H1 (cell line): Measurements from ENCODE around the gene SLC10A2. TPM values are rescaled to one million over a fixed set of nuclear protein-coding genes. Genes with fewer than 3 reads are reported as not detected.

Source experiments
- CTCF ChIA-PET: fragments of 300-600 bp; sonication (Branson Sonifier 250); formaldehyde crosslinking; loops from one replicate; lab custom pipeline; 2021; ENCODE audit not compliant: partially characterized antibody; lab: Charles Lee
- POLR2A ChIA-PET: fragments of 300-600 bp; sonication (Branson Sonifier 250); formaldehyde crosslinking; loops from one replicate; lab custom pipeline; 2021; ENCODE audit warnings: inconsistent platforms; ENCODE audit not compliant: partially characterized antibody; lab: Charles Lee
- DNase-seq, 2 experiments: peaks; one replicate each; pipeline versions ENCODE4 v3.0.0 to v3.0.0-alpha.2; 2010 to 2022; ENCODE audit warnings: low spot score in 2 of 2, low read depth in 1 of 2, mixed read lengths in 1 of 2
- FAIRE-seq: peaks from 2 replicates; lab custom pipeline; 2011; peaks lifted over from hg19 to GRCh38; lab: Jason Lieb, UNC
- H2AFZ ChIP-seq: 2 replicates; pipeline ENCODE4 v1.8.1; 2012; ENCODE audit warnings: low read length, inconsistent platforms
- H2AK5ac ChIP-seq: 2 replicates; pipeline ENCODE4 v1.6.1; 2013; ENCODE audit warnings: low read depth, low read length
- H2BK120ac ChIP-seq: replicated peaks from 2 replicates; pipeline ENCODE3; 2013; ENCODE audit warnings: low read depth, low read length, inconsistent platforms
- H2BK12ac ChIP-seq: 2 replicates; pipeline ENCODE4 v1.6.1; 2013; ENCODE audit warnings: low read depth, low read length
- H2BK15ac ChIP-seq: 2 replicates; pipeline ENCODE4 v1.6.1; 2013; ENCODE audit warnings: low read length
- H2BK20ac ChIP-seq: 2 replicates; pipeline ENCODE4 v1.6.1; 2013; ENCODE audit warnings: low read length
- H2BK5ac ChIP-seq: 2 replicates; pipeline ENCODE4 v1.6.1; 2013; ENCODE audit warnings: low read depth, low read length
- H3K14ac ChIP-seq: 2 replicates; pipeline ENCODE4 v1.6.1; 2013; ENCODE audit warnings: inconsistent platforms; ENCODE audit not compliant: insufficient read length
- H3K18ac ChIP-seq: 2 replicates; pipeline ENCODE4 v1.6.1; 2013; ENCODE audit warnings: low read length; ENCODE audit errors: extremely low read depth
- H3K23ac ChIP-seq: 2 replicates; pipeline ENCODE4 v1.6.1; 2013; ENCODE audit warnings: inconsistent platforms; ENCODE audit not compliant: insufficient read length
- H3K23me2 ChIP-seq: 2 replicates; pipeline ENCODE4 v1.6.1; 2013; ENCODE audit warnings: low read depth, low read length
- H3K27ac ChIP-seq: 2 replicates; pipeline ENCODE4 v1.6.1; 2011; ENCODE audit warnings: low read depth, low read length, inconsistent platforms
- H3K27me3 ChIP-seq, 4 experiments: replicated peaks in 1 of 4; 1 replicate in 1 of 4; 2 replicates in 3 of 4; pipeline versions ENCODE4 v1.6.1 to v1.8.1; 2011 to 2013; ENCODE audit warnings: low read length in 3 of 4, mild to moderate bottlenecking in 3 of 4, inconsistent platforms in 2 of 4, mixed read lengths in 2 of 4, moderate library complexity in 1 of 4; ENCODE audit not compliant: control insufficient read depth in 3 of 4, insufficient read depth in 3 of 4; ENCODE audit errors: extremely low read depth in 1 of 4
- H3K36me3 ChIP-seq, 4 experiments: 2 replicates each; pipeline versions ENCODE4 v1.6.1 to v1.8.1; 2011 to 2013; ENCODE audit warnings: mild to moderate bottlenecking in 4 of 4, low read length in 3 of 4, moderate library complexity in 2 of 4, control low read depth in 1 of 4, inconsistent platforms in 1 of 4; ENCODE audit not compliant: insufficient read depth in 4 of 4, control insufficient read depth in 2 of 4
- H3K4ac ChIP-seq: replicated peaks from 2 replicates; pipeline ENCODE3; 2013; ENCODE audit warnings: low read length, low read depth, mixed read lengths, inconsistent platforms; ENCODE audit not compliant: insufficient read length
- H3K4me1 ChIP-seq, 4 experiments: replicated peaks in 1 of 4; 1 replicate in 1 of 4; 2 replicates in 3 of 4; pipeline versions ENCODE4 v1.6.1 to v1.8.1; 2011 to 2013; ENCODE audit warnings: low read length in 3 of 4, inconsistent platforms in 2 of 4, mixed read lengths in 1 of 4; ENCODE audit not compliant: insufficient read depth in 4 of 4, control insufficient read depth in 3 of 4
- H3K4me2 ChIP-seq, 2 experiments: 2 replicates each; pipeline versions ENCODE4 v1.6.1 to v1.8.1; 2011 to 2013; ENCODE audit warnings: low read depth in 2 of 2, low read length in 2 of 2, control low read depth in 1 of 2, inconsistent platforms in 1 of 2, mild to moderate bottlenecking in 1 of 2; ENCODE audit not compliant: insufficient read depth in 1 of 2
- H3K4me3 ChIP-seq, 4 experiments: fragments of 200-600, 300-600 bp in 1 of 4; sonication (generic), shearing (Covaris generic), sonication (Bioruptor Twin) in 1 of 4; 2 replicates each; pipeline versions ENCODE4 v1.5.1 to v1.8.1; 2011 to 2016; ENCODE audit warnings: low read length in 4 of 4, low read depth in 3 of 4, control low read depth in 2 of 4, inconsistent platforms in 2 of 4, mild to moderate bottlenecking in 2 of 4, mixed read lengths in 1 of 4, moderate library complexity in 1 of 4; ENCODE audit not compliant: insufficient read depth in 2 of 4; ENCODE audit errors: extremely low read depth in 1 of 4
- H3K56ac ChIP-seq: replicated peaks from 2 replicates; pipeline ENCODE3; 2013; ENCODE audit warnings: low read depth, mild to moderate bottlenecking, mixed read lengths, low read length, inconsistent platforms; ENCODE audit not compliant: insufficient read length
- H3K79me1 ChIP-seq: 2 replicates; pipeline ENCODE4 v1.6.1; 2013; ENCODE audit warnings: low read depth, low read length, control low read depth
- H3K79me2 ChIP-seq, 2 experiments: 2 replicates each; pipeline versions ENCODE4 v1.6.1 to v1.8.1; 2012 to 2013; ENCODE audit warnings: low read length in 2 of 2, mild to moderate bottlenecking in 2 of 2, inconsistent platforms in 1 of 2; ENCODE audit not compliant: insufficient read depth in 2 of 2, control insufficient read depth in 1 of 2
- H3K9ac ChIP-seq, 4 experiments: replicated peaks in 1 of 4; 1 replicate in 1 of 4; 2 replicates in 3 of 4; pipeline versions ENCODE4 v1.6.1 to v1.8.1; 2011 to 2013; ENCODE audit warnings: low read depth in 3 of 4, low read length in 3 of 4, control low read depth in 2 of 4, mild to moderate bottlenecking in 2 of 4, moderate library complexity in 2 of 4, inconsistent platforms in 1 of 4; ENCODE audit errors: extremely low read depth in 1 of 4
- H3K9me3 ChIP-seq, 2 experiments: 2 replicates each; pipeline versions ENCODE4 v1.6.1 to v1.8.1; 2012 to 2013; ENCODE audit warnings: mild to moderate bottlenecking in 2 of 2, moderate library complexity in 2 of 2, control low read depth in 1 of 2, inconsistent platforms in 1 of 2, low read depth in 1 of 2, low read length in 1 of 2, mixed read lengths in 1 of 2; ENCODE audit not compliant: insufficient read depth in 2 of 2
- H4K20me1 ChIP-seq, 2 experiments: replicated peaks in 1 of 2; 2 replicates each; pipeline versions ENCODE3 to v1.8.1; 2011 to 2013; ENCODE audit warnings: inconsistent platforms in 2 of 2, low read length in 2 of 2, mild to moderate bottlenecking in 1 of 2; ENCODE audit not compliant: insufficient read depth in 2 of 2, control insufficient read depth in 1 of 2
- H4K5ac ChIP-seq: 2 replicates; pipeline ENCODE4 v1.6.1; 2013; ENCODE audit warnings: low read length, low read depth, mixed read lengths, inconsistent platforms; ENCODE audit not compliant: insufficient read length
- H4K8ac ChIP-seq: 2 replicates; pipeline ENCODE4 v1.8.0; 2013; ENCODE audit warnings: mild to moderate bottlenecking, moderate library complexity, low read length, inconsistent platforms; ENCODE audit not compliant: insufficient read depth; ENCODE audit errors: extremely low read depth
- H4K91ac ChIP-seq: replicated peaks from 2 replicates; pipeline ENCODE3; 2013; ENCODE audit warnings: low read length, mixed read lengths, inconsistent platforms; ENCODE audit not compliant: insufficient read length
- ATF2 ChIP-seq: IDR thresholded peaks from 2 replicates; pipeline ENCODE4 v1.6.1; 2012; ENCODE audit warnings: low read length, inconsistent platforms
- ATF3 ChIP-seq: IDR thresholded peaks from 2 replicates; pipeline ENCODE4 v1.6.1; 2011; ENCODE audit warnings: low read depth, mild to moderate bottlenecking, low read length; ENCODE audit not compliant: insufficient read depth
- CTCF ChIP-seq, 3 experiments: IDR thresholded peaks; 1 replicate in 2 of 3; 2 replicates in 1 of 3; pipeline versions ENCODE4 v1.5.1 to v1.6.1; 2011; ENCODE audit warnings: low read length in 3 of 3, mild to moderate bottlenecking in 3 of 3, inconsistent platforms in 2 of 3, low read depth in 1 of 3, moderate library complexity in 1 of 3; ENCODE audit not compliant: insufficient read depth in 1 of 3; ENCODE audit errors: control extremely low read depth in 1 of 3
- EZH2 ChIP-seq: fragments of 200-600 bp; sonication (generic); IDR thresholded peaks from 2 replicates; pipeline ENCODE4 v1.7.1; 2012; ENCODE audit warnings: low read depth, mild to moderate bottlenecking, moderate library complexity, low read length, inconsistent platforms; ENCODE audit not compliant: severe bottlenecking
- GTF2F1 ChIP-seq: IDR thresholded peaks from 2 replicates; pipeline ENCODE4 v1.6.1; 2012; ENCODE audit warnings: low read depth, low read length, improper control_type of control experiment, borderline replicate concordance
- KDM5A ChIP-seq: fragments of 200-600 bp; IDR thresholded peaks from 2 replicates; pipeline ENCODE4 v1.7.1; 2012; ENCODE audit warnings: mild to moderate bottlenecking, low read length, inconsistent platforms, mixed read lengths
- RNF2 ChIP-seq: fragments of 200-900, 300-1000 bp; sonication (generic); IDR thresholded peaks from 2 replicates; pipeline ENCODE4 v1.7.1; 2016; ENCODE audit warnings: borderline replicate concordance, low read depth, mild to moderate bottlenecking, antibody characterized with exemption, low read length; ENCODE audit not compliant: poor library complexity, severe bottlenecking; ENCODE audit errors: missing control alignments
- SAP30 ChIP-seq: fragments of 300-600 bp; sonication (generic); IDR thresholded peaks from 2 replicates; pipeline ENCODE4 v1.7.1; 2012; ENCODE audit warnings: low read length, moderate library complexity, mild to moderate bottlenecking, inconsistent platforms; ENCODE audit not compliant: insufficient read depth, insufficient replicate concordance
- SP1 ChIP-seq: IDR thresholded peaks from 2 replicates; pipeline ENCODE4 v1.6.1; 2011; ENCODE audit warnings: low read depth, low read length
- WGBS, 2 experiments: shearing (Covaris generic) in 1 of 2; methylation state at CpG; one replicate each; pipeline versions ENCODE4 v1.1.6 to v1.1.7; 2013 to 2015; ENCODE audit warnings: low lambda C conversion rate in 2 of 2, mixed read lengths in 2 of 2, inconsistent platforms in 1 of 2, low coverage in 1 of 2, missing lambda C conversion rate in 1 of 2; ENCODE audit not compliant: insufficient replicate concordance in 2 of 2, insufficient coverage in 1 of 2, insufficient read length in 1 of 2; ENCODE audit errors: extremely low coverage in 1 of 2, missing lambda C conversion rate in 1 of 2; 5-methylcytosine and 5-hydroxymethylcytosine counted together
- polyA plus RNA-seq, 7 experiments: library from polyadenylated mRNA; depleted of rRNA in 3 of 7; stranded (reverse) in 5 of 7; unstranded in 2 of 7; fragments of >200 nt in 5 of 7; fragments of 200-250 nt in 2 of 7; gene quantifications; 1 replicate in 5 of 7; 2 replicates in 1 of 7; 4 replicates in 1 of 7; pipeline versions ENCODE4 v1.2.1 to v1.2.3, GENCODE V29; 2011 to 2013; ENCODE audit warnings: missing spikeins in 2 of 7, mixed read lengths in 2 of 7
- total RNA-seq: library from RNA; stranded (reverse); fragmentation: NEBNext Ultra II Directional; extraction: Animal tissue kit (Norgen Biotek cat#: 25700); gene quantifications from 2 replicates; pipeline ENCODE4 v1.2.1, GENCODE V29; 2021

SLC10A2 gene
- total and polyA plus RNA-seq, 2 of the 8 experiments (the other 6 are each of a cell fraction or from before 2014, with no cell fraction given) = not detected

GRCh38 chr13:103007427-103007762 lies 58.8 kb downstream of the SLC10A2 start:
- DNase-seq = no peak
- Histone ChIP-seq H2AK5ac (no peak overlapping the region), H3K9me3 (no peaks in the 10 kb centered on the region), H3K4me1 (no peaks in the 10 kb centered on the region), H4K8ac (no peak overlapping the region), H4K20me1 (no peaks in the 10 kb centered on the region), H2BK120ac (no peak overlapping the region), H3K27me3 (peaks cover 0 to 1% (median 0%) of the 10 kb centered on the region in 4 experiments; a peak in 1 of 7 replicates), H2BK12ac (no peak overlapping the region), H2BK5ac (no peak overlapping the region), H2BK20ac (no peak overlapping the region), H3K36me3 (no peaks in the 10 kb centered on the region), H3K18ac (no peak overlapping the region), H3K4ac (no peak overlapping the region), H3K27ac (no peak overlapping the region), H2BK15ac (no peak overlapping the region), H3K14ac (no peak overlapping the region), H3K23me2 (no peaks in the 10 kb centered on the region), H4K5ac (no peak overlapping the region), H2AFZ (no peak overlapping the region), H3K79me2 (no peaks in the 10 kb centered on the region), H3K9ac (no peak overlapping the region), H3K4me2 (no peak overlapping the region), H3K56ac (no peak overlapping the region), H3K79me1 (no peaks in the 10 kb centered on the region), H3K4me3 (no peak overlapping the region), H3K23ac (no peak overlapping the region), H4K91ac (no peak overlapping the region)
- ChIA-PET CTCF (no interaction called here), POLR2A (no interaction called here)
- WGBS, 2 experiments = 86 to 100% methylated on average over 1 to 4 of the region's 4 CpGs
- no peak for FAIRE-seq
- TF ChIP-seq RNF2 = no peak
- no peak for TF ChIP-seq SAP30
- TF ChIP-seq ATF3 = no peak
- no peak for TF ChIP-seq ATF2
- no peak for TF ChIP-seq SP1
- TF ChIP-seq EZH2 = no peak
- TF ChIP-seq GTF2F1 = no peak
- no peak for TF ChIP-seq KDM5A
- TF ChIP-seq CTCF (IDR thresholded peaks at IDR 0.05; ENCODE audit: control extremely low read depth in 1 of 3, insufficient read depth in 1 of 3, low read depth in 1 of 3, low read length in 3 of 3) = no peak
